Measurements from ENCODE around the gene BRD9.

Gene BRD9

DNA sequence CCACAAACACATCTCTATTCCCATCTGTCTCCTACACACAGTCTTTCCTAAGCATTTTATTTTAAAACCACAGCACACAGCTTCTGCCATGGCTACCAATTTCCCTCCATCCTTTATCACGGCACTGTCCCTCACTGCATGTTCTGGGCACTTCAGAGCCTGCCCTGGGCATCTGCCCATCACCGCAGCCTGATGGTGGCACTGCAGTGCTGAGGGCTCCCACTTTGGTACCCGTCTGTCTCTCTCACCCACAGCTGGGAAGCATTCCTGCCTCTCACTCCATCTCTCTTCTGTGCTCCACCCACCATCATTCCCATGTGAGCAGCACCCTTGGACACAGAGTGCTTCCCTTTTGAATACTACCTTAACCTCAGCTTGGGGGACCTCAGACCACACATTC is 73.5 kb downstream of the BRD9 start:
- peaks cover 0 to 10% (median 0%) of the 10 kb centered on the region in 5 experiments for H3K9me3 ChIP-seq (ENCODE audit: control extremely low read depth in 1 of 5, control insufficient read depth in 4 of 5, insufficient read depth in 2 of 5, low read depth in 1 of 5, low read length in 4 of 5)
- no peak for DNase-seq
- ChIA-PET CTCF (no interaction called here), POLR2A (no interaction called here)
- H3K27me3 ChIP-seq (replicated peaks in 2 of 5; ENCODE audit: control insufficient read depth in 4 of 5, insufficient read depth in 5 of 5, low read length in 4 of 5), result peaks cover 0 to 2% (median 0%) of the 10 kb centered on the region in 5 experiments
- H3K27ac ChIP-seq (ENCODE audit: insufficient read depth in 1 of 2, low read depth in 1 of 2, low read length in 2 of 2, poor library complexity in 1 of 2, severe bottlenecking in 2 of 2), result no peak overlapping the region
- no peak overlapping the region for H3K4me3 ChIP-seq (ENCODE audit: control insufficient read depth in 1 of 7, extremely low read depth in 1 of 7, insufficient read depth in 4 of 7, low read depth in 2 of 7, low read length in 6 of 7)
- no peaks in the 10 kb centered on the region for H3K36me3 ChIP-seq (ENCODE audit: control insufficient read depth in 4 of 4, insufficient read depth in 4 of 4, low read length in 3 of 4)
- no peaks in the 10 kb centered on the region for H3K4me1 ChIP-seq (ENCODE audit: control extremely low read depth in 1 of 4, control insufficient read depth in 4 of 4, insufficient read depth in 4 of 4, low read length in 3 of 4)
- 97% methylated on average over 3 of the region's 3 CpGs for WGBS (ENCODE audit: insufficient coverage)

DNA sequence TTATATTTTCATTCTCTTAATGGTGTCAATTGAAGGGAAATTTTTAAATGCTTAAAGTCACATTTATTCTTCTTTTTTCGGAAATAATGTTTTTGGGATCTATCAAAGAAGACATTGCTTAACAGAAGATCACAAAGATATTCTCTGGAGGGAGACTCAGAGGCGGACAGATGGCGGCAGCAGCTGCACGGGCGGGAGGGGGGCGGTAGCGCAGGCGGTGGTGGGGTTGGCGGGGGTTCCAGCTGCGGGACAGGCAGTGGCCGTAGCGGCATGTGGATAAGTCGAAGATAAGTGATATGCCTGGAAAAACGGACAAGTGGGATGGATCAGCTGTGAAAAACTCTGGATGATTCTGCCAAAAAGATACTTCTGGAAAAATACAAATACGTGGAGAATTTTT is 76.4 kb downstream of the BRD9 start:
- WGBS (ENCODE audit: insufficient coverage), result 94% methylated on average over 11 of the region's 15 CpGs
- Histone ChIP-seq H3K36me3 (ENCODE audit: control insufficient read depth in 4 of 4, insufficient read depth in 4 of 4, low read length in 3 of 4) (no peaks in the 10 kb centered on the region), H3K9me3 (ENCODE audit: control extremely low read depth in 1 of 5, control insufficient read depth in 4 of 5, insufficient read depth in 2 of 5, low read depth in 1 of 5, low read length in 4 of 5) (peaks cover 0 to 10% (median 0%) of the 10 kb centered on the region in 5 experiments), H3K4me3 (ENCODE audit: control insufficient read depth in 1 of 7, extremely low read depth in 1 of 7, insufficient read depth in 4 of 7, low read depth in 2 of 7, low read length in 6 of 7) (no peak overlapping the region), H3K27me3 (replicated peaks in 2 of 5; ENCODE audit: control insufficient read depth in 4 of 5, insufficient read depth in 5 of 5, low read length in 4 of 5) (peaks cover 0 to 2% (median 0%) of the 10 kb centered on the region in 5 experiments), H3K27ac (ENCODE audit: insufficient read depth in 1 of 2, low read depth in 1 of 2, low read length in 2 of 2, poor library complexity in 1 of 2, severe bottlenecking in 2 of 2) (no peak overlapping the region), H3K4me1 (ENCODE audit: control extremely low read depth in 1 of 4, control insufficient read depth in 4 of 4, insufficient read depth in 4 of 4, low read length in 3 of 4) (no peaks in the 10 kb centered on the region)
- CTCF ChIA-PET, result no interaction called here
- POLR2A ChIA-PET, result no interaction called here
- DNase-seq, result no peak

DNA sequence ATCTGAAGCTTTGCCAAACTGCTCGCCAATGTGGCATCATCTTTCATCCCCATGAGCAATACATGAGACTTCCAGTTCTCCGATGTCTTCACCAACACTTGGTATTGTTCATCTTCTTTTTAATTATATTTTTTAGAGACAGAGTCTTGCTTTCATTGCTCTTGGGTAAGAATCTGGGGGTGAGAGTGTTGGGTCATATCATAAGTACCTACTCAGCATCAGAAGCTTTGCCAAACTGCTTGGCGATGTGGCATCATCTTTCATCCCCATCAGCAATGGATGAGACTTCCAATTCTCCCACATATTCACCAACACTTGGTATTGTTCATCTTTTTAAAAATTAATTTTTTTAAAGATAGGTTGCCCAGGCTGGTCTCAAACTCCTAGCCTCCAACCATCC is 77.2 kb downstream of the BRD9 start:
- DNase-seq, result no peak
- Histone ChIP-seq H3K36me3 (ENCODE audit: control insufficient read depth in 4 of 4, insufficient read depth in 4 of 4, low read length in 3 of 4) (no peaks in the 10 kb centered on the region), H3K4me3 (ENCODE audit: control insufficient read depth in 1 of 7, extremely low read depth in 1 of 7, insufficient read depth in 4 of 7, low read depth in 2 of 7, low read length in 6 of 7) (no peak overlapping the region), H3K9me3 (ENCODE audit: control extremely low read depth in 1 of 5, control insufficient read depth in 4 of 5, insufficient read depth in 2 of 5, low read depth in 1 of 5, low read length in 4 of 5) (peaks cover 0 to 10% (median 0%) of the 10 kb centered on the region in 5 experiments), H3K27ac (ENCODE audit: insufficient read depth in 1 of 2, low read depth in 1 of 2, low read length in 2 of 2, poor library complexity in 1 of 2, severe bottlenecking in 2 of 2) (no peak overlapping the region), H3K27me3 (replicated peaks in 2 of 5; ENCODE audit: control insufficient read depth in 4 of 5, insufficient read depth in 5 of 5, low read length in 4 of 5) (peaks cover 0 to 2% (median 0%) of the 10 kb centered on the region in 5 experiments), H3K4me1 (ENCODE audit: control extremely low read depth in 1 of 4, control insufficient read depth in 4 of 4, insufficient read depth in 4 of 4, low read length in 3 of 4) (no peaks in the 10 kb centered on the region)
- POLR2A ChIA-PET, result no interaction called here
- no CpG with 5 or more reads among the region's 3 CpGs for WGBS (ENCODE audit: insufficient coverage)
- CTCF ChIA-PET, result no interaction called here
